Neuronal stem cell (in vitro differentiated cells): ENCODE results near the gene ASIP.
"Not testable (repeated sequence)": the region's sequence is repeated elsewhere in the genome, so short reads cannot be mapped to it uniquely, and the experiment has no call there.

Source experiments
- DNase-seq: peaks from one replicate; pipeline ENCODE4 v3.0.0-alpha.2; 2013; ENCODE audit warnings: low spot score
- H2AFZ ChIP-seq: one replicate; pipeline ENCODE4 v1.6.1; 2013; ENCODE audit warnings: mild to moderate bottlenecking, low read length, inconsistent platforms
- H2AK5ac ChIP-seq: 2 replicates; pipeline ENCODE4 v1.6.1; 2013; ENCODE audit warnings: low read depth, mild to moderate bottlenecking, inconsistent platforms, low read length, moderate library complexity, mixed read lengths
- H2BK120ac ChIP-seq: 2 replicates; pipeline ENCODE4 v1.6.1; 2013; ENCODE audit warnings: low read depth, mild to moderate bottlenecking, inconsistent platforms, low read length, moderate library complexity, mixed read lengths
- H2BK12ac ChIP-seq: one replicate; pipeline ENCODE4 v1.6.1; 2013; ENCODE audit warnings: low read length, inconsistent platforms
- H2BK15ac ChIP-seq: 2 replicates; pipeline ENCODE4 v1.6.1; 2013; ENCODE audit warnings: mild to moderate bottlenecking, low read length, inconsistent platforms, mixed read lengths
- H2BK5ac ChIP-seq: one replicate; pipeline ENCODE4 v1.6.1; 2013; ENCODE audit warnings: inconsistent platforms, mild to moderate bottlenecking, low read length, moderate library complexity
- H3K14ac ChIP-seq: one replicate; pipeline ENCODE4 v1.6.1; 2013; ENCODE audit warnings: low read length, inconsistent platforms
- H3K18ac ChIP-seq: 2 replicates; pipeline ENCODE4 v1.6.1; 2013; ENCODE audit warnings: low read length, inconsistent platforms
- H3K23ac ChIP-seq: 2 replicates; pipeline ENCODE4 v1.6.1; 2013; ENCODE audit warnings: low read depth, mild to moderate bottlenecking, mixed read lengths, low read length, inconsistent platforms; ENCODE audit not compliant: poor library complexity
- H3K27ac ChIP-seq: replicated peaks from 3 replicates; pipeline ENCODE4 v1.5.1; 2013; ENCODE audit warnings: low read length, inconsistent platforms
- H3K27me3 ChIP-seq, 3 experiments: 2 replicates each; pipeline ENCODE4 v1.6.1; 2013; ENCODE audit warnings: low read length in 3 of 3, mild to moderate bottlenecking in 2 of 3, inconsistent platforms in 1 of 3, low read depth in 1 of 3, mixed read lengths in 1 of 3, moderate library complexity in 1 of 3; ENCODE audit not compliant: control insufficient read depth in 3 of 3, insufficient read depth in 3 of 3
- H3K36me3 ChIP-seq, 2 donors: replicated peaks in 1 of 2; 2 replicates each; pipeline ENCODE4 v1.6.1; 2013; ENCODE audit warnings: low read length in 2 of 2; ENCODE audit not compliant: control insufficient read depth in 2 of 2, insufficient read depth in 2 of 2
- H3K4ac ChIP-seq: 2 replicates; pipeline ENCODE4 v1.6.1; 2013; ENCODE audit warnings: inconsistent platforms, mild to moderate bottlenecking, low read length, moderate library complexity
- H3K4me1 ChIP-seq, 2 donors: 1 replicate in 1 of 2; 2 replicates in 1 of 2; pipeline ENCODE4 v1.6.1; 2013; ENCODE audit warnings: low read length in 2 of 2, low read depth in 1 of 2; ENCODE audit not compliant: control insufficient read depth in 2 of 2, insufficient read depth in 1 of 2
- H3K4me2 ChIP-seq: one replicate; pipeline ENCODE4 v1.6.1; 2013; ENCODE audit warnings: mild to moderate bottlenecking, low read length, inconsistent platforms; ENCODE audit not compliant: insufficient read depth, poor library complexity, severe bottlenecking
- H3K4me3 ChIP-seq, 2 donors: 2 replicates each; pipeline ENCODE4 v1.5.1; 2013; ENCODE audit warnings: low read length in 2 of 2, mild to moderate bottlenecking in 2 of 2, inconsistent platforms in 1 of 2, moderate library complexity in 1 of 2
- H3K79me1 ChIP-seq: one replicate; pipeline ENCODE4 v1.6.1; 2013; ENCODE audit warnings: low read depth, mild to moderate bottlenecking, inconsistent platforms, low read length, moderate library complexity
- H3K9ac ChIP-seq: one replicate; pipeline ENCODE4 v1.6.1; 2013; ENCODE audit warnings: mild to moderate bottlenecking, low read depth, low read length, inconsistent platforms; ENCODE audit not compliant: poor library complexity
- H3K9me3 ChIP-seq, 2 donors: replicated peaks in 1 of 2; 2 replicates each; pipeline versions ENCODE3 to v1.6.1; 2013; ENCODE audit warnings: low read length in 2 of 2, mild to moderate bottlenecking in 2 of 2, inconsistent platforms in 1 of 2, low read depth in 1 of 2, mixed read lengths in 1 of 2, moderate library complexity in 1 of 2; ENCODE audit not compliant: control insufficient read depth in 2 of 2, insufficient read depth in 1 of 2
- H4K8ac ChIP-seq: one replicate; pipeline ENCODE4 v1.6.1; 2013; ENCODE audit warnings: low read depth, mild to moderate bottlenecking, inconsistent platforms, low read length, moderate library complexity
- H4K91ac ChIP-seq: one replicate; pipeline ENCODE4 v1.6.1; 2013; ENCODE audit warnings: low read length, low read depth, mild to moderate bottlenecking, inconsistent platforms; ENCODE audit not compliant: poor library complexity
- WGBS, 2 donors: extraction: QIAGEN DNeasy Blood & Tissue Kit; methylation state at CpG; one replicate each; pipeline ENCODE4 v1.1.7; 2013; ENCODE audit warnings: missing lambda C conversion rate in 2 of 2, mixed read lengths in 1 of 2; ENCODE audit not compliant: insufficient read length in 2 of 2, insufficient replicate concordance in 1 of 2; ENCODE audit errors: extremely low coverage in 2 of 2; 5-methylcytosine and 5-hydroxymethylcytosine counted together

Gene ASIP

DNA sequence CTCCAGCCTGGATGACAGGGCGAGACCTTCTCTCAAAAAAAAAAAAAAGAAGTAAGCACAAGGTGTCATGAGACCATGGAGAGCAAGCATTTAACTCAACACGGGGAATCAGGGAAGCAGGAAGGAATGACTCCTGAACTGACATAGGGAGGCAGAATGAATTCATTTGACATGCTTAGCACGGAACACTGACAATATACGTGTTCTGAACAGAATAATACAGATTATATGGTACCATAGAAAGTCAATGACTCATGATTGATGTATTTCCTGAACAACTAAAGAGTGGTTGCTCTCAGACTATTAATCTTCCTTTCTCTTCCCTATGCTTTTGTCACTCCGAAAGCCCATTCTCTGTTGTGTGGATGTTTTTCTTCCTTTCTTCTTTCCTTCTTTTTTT lies 20.7 kb upstream of the ASIP start:
- Histone ChIP-seq H3K9ac (no peak overlapping the region), H3K4me3 (no peak overlapping the region), H3K27me3 (peaks cover 0 to 23% (median 0%) of the 10 kb centered on the region in 3 experiments), H2BK120ac (no peak overlapping the region), H3K9me3 (no peaks in the 10 kb centered on the region), H4K8ac (no peak overlapping the region), H3K27ac (no peak overlapping the region), H3K14ac (no peak overlapping the region), H2BK15ac (no peak overlapping the region), H3K4me2 (no peak overlapping the region), H2AFZ (no peak overlapping the region), H3K79me1 (no peaks in the 10 kb centered on the region), H3K18ac (no peak overlapping the region), H2BK5ac (no peak overlapping the region), H3K4ac (no peak overlapping the region), H4K91ac (no peak overlapping the region), H3K23ac (no peak overlapping the region), H2BK12ac (no peak overlapping the region), H2AK5ac (no peak overlapping the region), H3K4me1 (no peaks in the 10 kb centered on the region), H3K36me3 (no peaks in the 10 kb centered on the region)
- no peak for DNase-seq
- no CpG with 5 or more reads among the region's 5 CpGs for WGBS, 2 donors

GRCh38 chr20:34222208-34222607 lies 19.0 kb upstream of the ASIP start:
- H3K9ac ChIP-seq = no peak overlapping the region

GRCh38 chr20:34224251-34224650 lies 17.0 kb upstream of the ASIP start:
- H2BK5ac ChIP-seq, H3K4ac ChIP-seq, H3K79me1 ChIP-seq, H3K27me3 ChIP-seq, DNase-seq, H3K14ac ChIP-seq, H4K91ac ChIP-seq, H3K9ac ChIP-seq, H2AFZ ChIP-seq, H3K4me1 ChIP-seq, H2AK5ac ChIP-seq, H3K23ac ChIP-seq, H3K36me3 ChIP-seq, H2BK120ac ChIP-seq, H3K4me2 ChIP-seq, H2BK15ac ChIP-seq, H3K18ac ChIP-seq, H3K9me3 ChIP-seq, H3K4me3 ChIP-seq, H4K8ac ChIP-seq, H3K27ac ChIP-seq, H2BK12ac ChIP-seq: not testable (repeated sequence)
- no CpG with 5 or more reads among the region's 2 CpGs for WGBS, 2 donors

More at GRCh38 chr20:34222208-34222607, 19.0 kb upstream of the ASIP start:
- Histone ChIP-seq H3K18ac (no peak overlapping the region), H3K14ac (no peak overlapping the region), H3K4ac (no peak overlapping the region), H3K36me3 (no peaks in the 10 kb centered on the region), H2BK5ac (no peak overlapping the region), H2BK120ac (no peak overlapping the region), H2AFZ (no peak overlapping the region), H2AK5ac (no peak overlapping the region), H2BK15ac (no peak overlapping the region), H3K23ac (no peak overlapping the region), H3K4me1 (no peaks in the 10 kb centered on the region), H3K27me3 (peaks cover 0 to 13% (median 0%) of the 10 kb centered on the region in 3 experiments), H3K9me3 (no peaks in the 10 kb centered on the region), H3K4me3 (no peak overlapping the region), H3K27ac (no peak overlapping the region), H3K79me1 (no peaks in the 10 kb centered on the region), H4K91ac (no peak overlapping the region), H4K8ac (no peak overlapping the region), H2BK12ac (no peak overlapping the region), H3K4me2 (no peak overlapping the region)
- no peak for DNase-seq
- WGBS, 2 donors = no CpG with 5 or more reads among the region's 3 CpGs

DNA sequence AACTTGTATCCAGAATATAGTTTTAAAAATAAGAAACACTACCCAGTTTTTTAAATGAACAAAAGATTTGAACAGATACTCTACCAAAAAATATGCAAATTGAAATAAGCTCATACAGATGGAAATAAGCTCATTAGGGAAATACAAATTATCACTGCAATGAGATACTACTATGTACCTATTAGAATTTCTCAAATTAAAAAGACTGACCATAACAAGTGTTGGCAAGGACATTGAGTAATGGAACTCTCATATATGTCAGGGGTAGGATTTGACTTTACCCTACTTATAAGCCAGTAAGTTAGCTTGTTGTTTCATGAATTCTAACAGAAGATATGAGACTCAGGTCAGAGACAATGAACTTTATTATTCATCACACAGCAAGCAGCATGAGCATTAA lies 9.6 kb upstream of the ASIP start:
- no peak overlapping the region for H3K4ac ChIP-seq
- no peak overlapping the region for H2BK120ac ChIP-seq
- H2AK5ac ChIP-seq = no peak overlapping the region
- no peak overlapping the region for H2AFZ ChIP-seq
- no peaks in the 10 kb centered on the region for H3K27me3 ChIP-seq
- no peak overlapping the region for H3K14ac ChIP-seq
- H3K36me3 ChIP-seq = no peaks in the 10 kb centered on the region
- H4K91ac ChIP-seq = no peak overlapping the region
- no peak overlapping the region for H3K4me3 ChIP-seq
- no peak overlapping the region for H3K4me2 ChIP-seq
- no peak overlapping the region for H2BK12ac ChIP-seq
- peaks cover 0 to 2% of the 10 kb centered on the region in 2 donors for H3K9me3 ChIP-seq
- no peak overlapping the region for H3K23ac ChIP-seq
- H4K8ac ChIP-seq = no peak overlapping the region
- no peak overlapping the region for H3K18ac ChIP-seq
- no peak for DNase-seq
- no peak overlapping the region for H3K27ac ChIP-seq
- no peaks in the 10 kb centered on the region for H3K79me1 ChIP-seq
- no peak overlapping the region for H3K9ac ChIP-seq
- no peak overlapping the region for H2BK15ac ChIP-seq
- no peaks in the 10 kb centered on the region for H3K4me1 ChIP-seq
- H2BK5ac ChIP-seq = no peak overlapping the region
